Measurements from ENCODE around the gene RAP1GAP2.

- no peak for TF ChIP-seq CTCF (IDR thresholded peaks at IDR 0.05)
- TF ChIP-seq POLR2A (IDR thresholded peaks at IDR 0.05) = no peak
Measured at GRCh38 chr17:2853283-2854142, 57.3 kb downstream of the RAP1GAP2 start.
